Measurements from ENCODE around the gene LEFTY1.

Gene LEFTY1

DNA sequence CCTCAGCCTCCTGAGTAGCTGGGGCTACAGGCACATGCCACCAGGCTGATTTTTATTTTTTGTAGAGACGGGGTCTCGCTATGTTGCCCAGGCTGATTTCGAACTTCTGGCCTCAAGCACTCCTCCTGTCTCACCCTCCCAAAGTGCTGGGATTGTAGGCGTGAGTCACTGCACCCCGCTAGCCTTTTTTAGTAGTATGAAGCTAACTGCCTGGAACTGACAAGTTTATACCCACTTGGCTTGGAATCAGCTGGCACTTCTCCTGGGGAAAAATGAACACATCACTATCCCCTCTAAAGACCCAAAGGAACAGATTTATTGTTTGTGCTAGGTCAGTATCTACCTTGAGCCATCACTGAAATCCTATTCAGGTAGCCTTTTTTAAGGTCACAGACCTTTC lies 25.8 kb downstream of the LEFTY1 start:
- TF ChIP-seq, protein P1, sequence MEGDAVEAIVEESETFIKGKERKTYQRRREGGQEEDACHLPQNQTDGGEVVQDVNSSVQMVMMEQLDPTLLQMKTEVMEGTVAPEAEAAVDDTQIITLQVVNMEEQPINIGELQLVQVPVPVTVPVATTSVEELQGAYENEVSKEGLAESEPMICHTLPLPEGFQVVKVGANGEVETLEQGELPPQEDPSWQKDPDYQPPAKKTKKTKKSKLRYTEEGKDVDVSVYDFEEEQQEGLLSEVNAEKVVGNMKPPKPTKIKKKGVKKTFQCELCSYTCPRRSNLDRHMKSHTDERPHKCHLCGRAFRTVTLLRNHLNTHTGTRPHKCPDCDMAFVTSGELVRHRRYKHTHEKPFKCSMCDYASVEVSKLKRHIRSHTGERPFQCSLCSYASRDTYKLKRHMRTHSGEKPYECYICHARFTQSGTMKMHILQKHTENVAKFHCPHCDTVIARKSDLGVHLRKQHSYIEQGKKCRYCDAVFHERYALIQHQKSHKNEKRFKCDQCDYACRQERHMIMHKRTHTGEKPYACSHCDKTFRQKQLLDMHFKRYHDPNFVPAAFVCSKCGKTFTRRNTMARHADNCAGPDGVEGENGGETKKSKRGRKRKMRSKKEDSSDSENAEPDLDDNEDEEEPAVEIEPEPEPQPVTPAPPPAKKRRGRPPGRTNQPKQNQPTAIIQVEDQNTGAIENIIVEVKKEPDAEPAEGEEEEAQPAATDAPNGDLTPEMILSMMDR (IDR thresholded peaks at IDR 0.05; ENCODE audit: low read depth, low read length): no peak
- TF ChIP-seq EZH2phosphoT487 (IDR thresholded peaks at IDR 0.05; ENCODE audit: low read depth): no peak
- Histone ChIP-seq H3K4me1 (ENCODE audit: low read length) (peaks cover 9% of the 10 kb centered on the region), H3K9me3 (ENCODE audit: insufficient read depth, low read length) (no peaks in the 10 kb centered on the region), H3K27me3 (ENCODE audit: low read depth, low read length) (no peaks in the 10 kb centered on the region), H3K9ac (ENCODE audit: low read length) (no peak overlapping the region), H3K4me2 (ENCODE audit: low read length) (no peak overlapping the region), H2AFZ (ENCODE audit: low read depth, low read length) (no peak overlapping the region), H3K36me3 (replicated peaks; ENCODE audit: low read depth, low read length) (peaks cover 36% of the 10 kb centered on the region), H3K79me2 (ENCODE audit: low read length) (no peaks in the 10 kb centered on the region), H3K27ac (ENCODE audit: low read length) (no peak overlapping the region), H4K20me1 (ENCODE audit: insufficient read depth, low read length) (no peaks in the 10 kb centered on the region), H3K4me3 (ENCODE audit: low read length) (no peak overlapping the region)

DNA sequence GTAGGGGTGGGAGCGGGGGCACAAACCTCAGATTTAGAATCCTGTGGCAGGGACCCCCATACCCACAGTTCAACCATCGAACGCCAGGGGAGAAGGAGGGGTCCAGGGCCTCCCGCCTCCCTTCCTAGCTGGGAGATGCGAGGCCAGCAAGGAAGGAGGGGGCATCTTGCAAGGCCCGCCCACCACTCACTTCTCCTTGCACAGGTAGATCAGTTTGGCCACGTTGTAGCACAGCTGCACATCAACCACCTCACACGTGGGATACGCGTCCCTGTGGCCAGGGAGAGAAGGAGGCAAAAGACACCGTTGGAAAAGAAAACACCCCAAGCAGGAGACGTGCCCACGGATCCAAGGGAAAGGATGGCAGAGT lies 26.4 kb downstream of the LEFTY1 start:
- no peak overlapping the region for H3K9ac ChIP-seq (ENCODE audit: low read length)
- no peak overlapping the region for H3K4me2 ChIP-seq (ENCODE audit: low read length)
- H3K4me1 ChIP-seq (ENCODE audit: low read length): peaks cover 9% of the 10 kb centered on the region
- TF ChIP-seq, protein P1 (IDR thresholded peaks at IDR 0.05; ENCODE audit: low read depth, low read length): no peak
- no peak for TF ChIP-seq EZH2phosphoT487 (IDR thresholded peaks at IDR 0.05; ENCODE audit: low read depth)
- no peaks in the 10 kb centered on the region for H3K27me3 ChIP-seq (ENCODE audit: low read depth, low read length)
- peaks cover 35% of the 10 kb centered on the region for H3K36me3 ChIP-seq (replicated peaks; ENCODE audit: low read depth, low read length)
- no peak overlapping the region for H2AFZ ChIP-seq (ENCODE audit: low read depth, low read length)
- H3K27ac ChIP-seq (ENCODE audit: low read length): no peak overlapping the region
- H3K4me3 ChIP-seq (ENCODE audit: low read length): no peak overlapping the region
- no peaks in the 10 kb centered on the region for H3K79me2 ChIP-seq (ENCODE audit: low read length)
- no peaks in the 10 kb centered on the region for H3K9me3 ChIP-seq (ENCODE audit: insufficient read depth, low read length)
- H4K20me1 ChIP-seq (ENCODE audit: insufficient read depth, low read length): no peaks in the 10 kb centered on the region

DNA sequence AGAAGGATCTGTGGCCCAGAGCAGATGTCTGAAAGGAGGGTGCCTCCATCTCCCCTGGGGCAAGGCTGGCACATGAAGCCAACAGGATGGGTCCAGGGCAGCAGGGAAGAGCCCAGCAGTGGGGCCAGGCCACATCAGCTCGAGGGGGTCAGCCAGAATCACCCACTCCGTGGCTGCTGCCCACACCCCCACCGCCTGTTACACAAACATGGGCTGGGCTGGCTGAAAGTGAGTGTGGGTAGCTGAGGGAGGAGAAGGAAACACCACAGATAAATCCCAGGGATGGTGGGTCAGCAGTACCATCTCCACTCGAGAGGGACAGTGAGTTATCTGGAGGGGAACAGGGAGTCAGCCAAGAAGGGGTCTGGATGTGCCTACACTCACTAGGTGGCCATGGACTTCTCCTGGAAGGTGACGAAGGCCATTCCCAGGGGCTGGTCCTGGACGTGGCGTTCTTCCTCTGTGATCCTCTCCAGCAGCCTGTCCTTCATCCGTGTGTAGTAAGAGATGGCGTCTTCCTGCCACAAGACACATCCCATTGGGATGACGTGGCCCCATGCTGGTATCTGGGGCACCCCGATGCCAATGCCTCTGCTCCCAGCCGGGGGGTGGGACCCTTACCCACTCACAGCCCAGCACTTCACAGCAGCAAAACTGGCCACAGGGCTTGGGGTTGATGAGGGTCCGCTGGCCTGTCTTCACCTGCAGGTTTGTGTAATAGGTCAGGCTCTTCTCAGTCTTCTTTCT lies 26.9 kb downstream of the LEFTY1 start:
- H2AFZ ChIP-seq (ENCODE audit: low read depth, low read length): no peak overlapping the region
- peaks cover 35% of the 10 kb centered on the region for H3K36me3 ChIP-seq (replicated peaks; ENCODE audit: low read depth, low read length)

DNA sequence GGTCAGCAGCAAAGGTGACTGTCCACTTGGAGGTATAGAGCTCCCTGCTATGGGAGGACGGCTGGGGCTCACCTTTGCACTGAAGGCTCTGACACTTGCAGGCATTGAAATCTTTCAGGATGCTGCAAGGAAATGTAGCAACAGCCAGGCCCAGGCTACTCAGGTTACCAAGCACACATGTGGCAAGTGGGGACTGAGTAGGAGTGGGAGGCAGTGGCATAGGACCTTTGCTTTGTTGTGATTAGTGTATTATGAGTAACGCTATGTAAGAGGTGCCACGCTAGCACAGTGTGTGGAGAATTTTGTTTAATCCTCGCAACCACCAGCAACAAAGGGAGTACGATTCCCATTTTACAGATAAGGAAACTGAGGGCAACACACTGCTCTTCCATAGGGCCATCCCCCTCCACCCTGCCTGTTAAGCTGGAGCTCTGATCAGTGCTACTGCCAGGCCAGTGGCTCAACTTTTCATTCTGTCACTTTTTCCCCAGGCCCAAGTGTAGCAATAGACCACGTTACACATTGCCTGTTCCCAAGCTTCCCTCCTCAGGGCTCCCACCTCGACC lies 28.0 kb downstream of the LEFTY1 start:
- no peak overlapping the region for H2AFZ ChIP-seq (ENCODE audit: low read depth, low read length)
- H3K27me3 ChIP-seq (ENCODE audit: low read depth, low read length): no peaks in the 10 kb centered on the region
- no peak overlapping the region for H3K9ac ChIP-seq (ENCODE audit: low read length)
- H3K79me2 ChIP-seq (ENCODE audit: low read length): no peaks in the 10 kb centered on the region
- TF ChIP-seq EZH2phosphoT487 (IDR thresholded peaks at IDR 0.05; ENCODE audit: low read depth): no peak
- H3K4me1 ChIP-seq (ENCODE audit: low read length): peaks cover 3% of the 10 kb centered on the region
- no peaks in the 10 kb centered on the region for H4K20me1 ChIP-seq (ENCODE audit: insufficient read depth, low read length)
- H3K4me2 ChIP-seq (ENCODE audit: low read length): no peak overlapping the region
- H3K4me3 ChIP-seq (ENCODE audit: low read length): no peak overlapping the region
- H3K9me3 ChIP-seq (ENCODE audit: insufficient read depth, low read length): no peaks in the 10 kb centered on the region
- H3K36me3 ChIP-seq (replicated peaks; ENCODE audit: low read depth, low read length): peaks cover 42% of the 10 kb centered on the region
- H3K27ac ChIP-seq (ENCODE audit: low read length): no peak overlapping the region

More for the DNA sequence above, 26.9 kb downstream of the LEFTY1 start:
- H3K79me2 ChIP-seq (ENCODE audit: low read length): no peaks in the 10 kb centered on the region
- H3K4me2 ChIP-seq (ENCODE audit: low read length): no peak overlapping the region
- no peak overlapping the region for H3K9ac ChIP-seq (ENCODE audit: low read length)
- H3K9me3 ChIP-seq (ENCODE audit: insufficient read depth, low read length): no peaks in the 10 kb centered on the region
- no peaks in the 10 kb centered on the region for H3K27me3 ChIP-seq (ENCODE audit: low read depth, low read length)
- TF ChIP-seq EZH2phosphoT487 (IDR thresholded peaks at IDR 0.05; ENCODE audit: low read depth): no peak
- TF ChIP-seq, protein P1 (IDR thresholded peaks at IDR 0.05; ENCODE audit: low read depth, low read length): no peak
- peaks cover 9% of the 10 kb centered on the region for H3K4me1 ChIP-seq (ENCODE audit: low read length)
- no peak overlapping the region for H3K27ac ChIP-seq (ENCODE audit: low read length)
- no peaks in the 10 kb centered on the region for H4K20me1 ChIP-seq (ENCODE audit: insufficient read depth, low read length)
- no peak overlapping the region for H3K4me3 ChIP-seq (ENCODE audit: low read length)
